ENCODE measurements around the gene ZFYVE28. TPM values are rescaled to one million over a fixed set of nuclear protein-coding genes. Genes with fewer than 3 reads are reported as not detected.
"Not testable (repeated sequence)": the region's sequence is repeated elsewhere in the genome, so short reads cannot be mapped to it uniquely, and the experiment has no call there.

The ZFYVE28 gene
- total RNA-seq, 3 donors from 2014 or later, result 12.3 to 14.1 (median 13.9) TPM

- peak in 1 of 2 donors; percentile 43 for DNase-seq (ENCODE audit: low spot score in 2 of 2)
- H3K27ac ChIP-seq, result peak overlapping the region; percentile 76 to 82
- H3K4me3 ChIP-seq; H3K9me3 ChIP-seq; intact Hi-C loops (cut with DNase I; ENCODE audit: low total_unique reads); H3K36me3 ChIP-seq; H3K4me1 ChIP-seq; H3K27me3 ChIP-seq: not testable (repeated sequence)
- peak in 1 of 3 donors; percentile 16 for TF ChIP-seq POLR2AphosphoS5 (IDR thresholded peaks at IDR 0.05)
Observed at GRCh38 chr4:2429945-2430757, 11.7 kb upstream of the ZFYVE28 start.

DNA sequence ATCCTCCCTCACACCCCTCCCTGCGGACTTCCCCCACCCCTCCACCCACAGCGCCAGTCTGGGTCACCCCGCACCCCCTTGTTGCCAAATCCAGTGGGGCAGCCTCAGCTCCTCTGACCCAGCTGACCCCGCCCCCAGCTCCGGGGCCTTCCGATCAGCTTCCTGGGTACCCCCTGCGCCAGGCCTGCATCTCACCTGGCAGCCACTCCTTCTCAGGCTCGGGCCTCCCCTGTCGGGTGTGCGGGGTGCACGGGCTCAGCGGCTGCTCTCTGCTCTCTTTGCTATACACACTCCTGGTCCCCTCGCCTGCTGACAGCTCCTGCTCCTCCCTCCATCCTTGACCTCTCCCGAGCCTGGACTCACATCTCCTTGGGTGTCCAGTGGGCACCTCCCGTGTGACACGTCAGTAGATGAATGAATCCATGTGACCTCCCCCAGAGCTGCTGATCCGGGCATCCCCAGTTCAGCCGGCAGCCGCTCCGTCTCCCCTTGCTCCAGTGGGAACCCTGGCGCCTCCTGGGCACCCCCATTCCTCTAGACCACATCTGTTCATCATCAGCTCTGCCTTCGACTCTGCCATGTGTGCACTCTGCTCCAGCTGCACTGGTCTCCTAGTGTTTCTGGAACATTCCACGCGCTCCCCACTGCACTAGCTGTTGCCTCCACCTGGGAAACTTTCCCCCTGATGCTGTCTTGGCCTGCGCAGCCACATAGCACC is 10.2 kb upstream of the ZFYVE28 start:
- intact Hi-C loops (cut with DNase I; ENCODE audit: low total_unique reads), result no loop called here

DNA sequence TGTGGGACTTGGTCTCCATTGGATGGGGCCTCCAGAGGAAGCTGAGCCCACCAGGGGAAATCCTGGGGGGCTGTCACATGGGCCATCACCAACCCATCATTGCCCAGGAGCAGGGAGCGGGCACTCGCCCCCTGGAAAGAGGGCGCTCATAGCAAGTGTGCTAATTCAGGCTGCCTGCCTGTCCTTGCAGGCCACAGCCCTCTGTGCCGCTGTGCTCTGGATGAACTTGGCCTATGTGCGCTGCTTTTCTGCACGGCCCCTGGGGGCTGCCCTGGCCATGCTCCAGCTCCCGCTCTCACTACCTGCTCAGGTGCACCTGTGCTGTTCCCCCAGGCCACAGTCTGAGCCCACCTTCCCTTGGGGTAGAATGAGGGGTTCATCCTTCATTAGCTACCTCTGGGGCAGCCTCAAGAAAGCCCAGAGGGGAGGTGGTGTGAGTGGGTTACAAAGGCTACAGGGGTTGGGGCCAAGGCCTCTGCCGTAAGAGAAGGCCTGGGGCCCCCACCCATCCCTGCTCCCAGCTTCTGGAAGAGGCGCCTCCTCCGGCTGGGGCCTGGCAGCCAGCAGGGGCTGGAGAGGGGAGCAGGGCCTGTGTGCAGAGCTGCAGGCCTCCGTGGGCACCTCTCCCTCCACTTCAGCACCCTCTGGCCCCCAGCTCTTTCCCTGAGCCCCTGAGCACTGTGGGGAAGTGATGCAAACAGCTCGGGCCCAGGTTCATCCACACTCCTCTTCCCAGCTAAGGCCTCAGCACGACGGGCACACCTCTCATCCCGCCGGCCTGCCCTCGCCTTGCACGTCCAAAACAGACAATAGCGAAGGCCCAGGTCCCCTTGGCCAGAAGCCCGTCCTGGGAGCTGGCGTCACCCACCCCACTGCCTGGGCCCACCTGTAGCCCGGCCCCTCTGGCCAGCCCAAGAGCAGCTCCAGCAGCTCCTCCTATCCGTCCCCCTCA is 9.2 kb upstream of the ZFYVE28 start:
- Histone ChIP-seq H3K36me3 (no peaks in the 10 kb centered on the region), H3K27ac (no peak overlapping the region), H3K4me3 (no peak overlapping the region), H3K27me3 (peaks cover 0 to 7% of the 10 kb centered on the region in 2 donors), H3K9me3 (peaks cover 4 to 6% of the 10 kb centered on the region in 2 donors), H3K4me1 (no peaks in the 10 kb centered on the region)
- DNase-seq (ENCODE audit: low spot score in 2 of 2), result no peak
- TF ChIP-seq CTCF (IDR thresholded peaks at IDR 0.05), result no peak
- TF ChIP-seq POLR2A (IDR thresholded peaks at IDR 0.05), result no peak
- TF ChIP-seq POLR2AphosphoS5 (IDR thresholded peaks at IDR 0.05), result no peak
- intact Hi-C loops (cut with DNase I; ENCODE audit: low total_unique reads), result no loop called here

More for the DNA sequence above, 10.2 kb upstream of the ZFYVE28 start:
- no peak overlapping the region for H3K27ac ChIP-seq
- peaks cover 4 to 6% of the 10 kb centered on the region in 2 donors for H3K9me3 ChIP-seq
- no peak for DNase-seq (ENCODE audit: low spot score in 2 of 2)
- H3K36me3 ChIP-seq, result no peaks in the 10 kb centered on the region
- TF ChIP-seq POLR2AphosphoS5 (IDR thresholded peaks at IDR 0.05) (no peak), POLR2A (IDR thresholded peaks at IDR 0.05) (no peak), CTCF (IDR thresholded peaks at IDR 0.05) (no peak)
- no peaks in the 10 kb centered on the region for H3K27me3 ChIP-seq
- H3K4me3 ChIP-seq, result no peak overlapping the region
- H3K4me1 ChIP-seq, result no peaks in the 10 kb centered on the region

DNA sequence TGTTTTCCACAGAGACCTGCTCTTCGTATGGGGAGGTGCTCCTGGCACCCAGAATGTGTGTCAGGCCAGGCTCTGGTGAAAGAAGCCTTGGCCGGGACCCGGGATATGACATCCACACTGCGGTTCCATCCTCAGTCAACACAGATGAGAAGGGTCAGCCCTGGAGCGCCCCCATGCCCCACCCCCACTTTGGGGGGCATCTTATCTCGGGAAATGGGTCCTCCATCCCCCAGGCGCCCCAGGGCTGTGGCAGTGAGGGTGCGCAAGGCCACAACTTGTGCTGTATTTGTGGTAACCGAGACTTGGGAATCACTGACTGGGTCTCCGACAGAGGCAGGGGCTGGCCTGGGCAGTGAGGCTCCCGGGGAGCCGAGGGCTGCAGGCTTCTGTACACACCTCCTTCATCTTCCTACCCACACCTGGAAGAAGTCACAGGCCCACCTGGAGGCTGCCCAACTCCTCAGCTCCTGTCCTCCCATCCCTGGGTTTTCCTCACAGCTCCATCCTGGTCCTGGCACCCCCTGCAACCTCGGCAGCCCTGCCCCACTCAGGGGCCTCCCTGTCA is 8.3 kb upstream of the ZFYVE28 start:
- DNase-seq (ENCODE audit: low spot score in 2 of 2), result no peak
- TF ChIP-seq POLR2AphosphoS5 (IDR thresholded peaks at IDR 0.05) (no peak), POLR2A (IDR thresholded peaks at IDR 0.05) (no peak), CTCF (IDR thresholded peaks at IDR 0.05) (no peak)
- Histone ChIP-seq H3K27me3 (peaks cover 0 to 16% of the 10 kb centered on the region in 2 donors), H3K9me3 (peaks cover 4 to 6% of the 10 kb centered on the region in 2 donors), H3K4me3 (no peak overlapping the region), H3K4me1 (no peaks in the 10 kb centered on the region), H3K36me3 (no peaks in the 10 kb centered on the region), H3K27ac (no peak overlapping the region)
- intact Hi-C loops (cut with DNase I; ENCODE audit: low total_unique reads), result no loop called here

DNA sequence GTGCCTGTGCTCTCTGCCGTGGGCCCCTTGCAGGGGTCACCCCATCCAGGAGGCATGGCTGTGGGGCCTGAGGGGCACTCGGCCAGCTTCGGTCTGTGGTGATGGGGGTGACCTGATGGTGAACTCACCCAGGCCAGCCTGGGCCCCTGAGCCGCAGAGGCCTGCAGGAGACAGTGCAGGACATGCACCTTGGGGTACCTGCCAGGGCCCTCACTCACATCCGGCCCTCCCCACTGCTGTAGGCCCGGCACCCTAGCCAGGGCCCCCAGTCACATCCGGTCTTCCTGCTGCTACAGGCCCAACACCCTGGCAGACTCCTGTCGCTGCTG is 7.6 kb upstream of the ZFYVE28 start:
- H3K27ac ChIP-seq, result no peak overlapping the region
- H3K36me3 ChIP-seq, result no peaks in the 10 kb centered on the region
- peaks cover 0 to 17% of the 10 kb centered on the region in 2 donors for H3K27me3 ChIP-seq
- H3K4me3 ChIP-seq, result no peak overlapping the region
- DNase-seq (ENCODE audit: low spot score in 2 of 2), result no peak
- intact Hi-C loops (cut with DNase I; ENCODE audit: low total_unique reads), result no loop called here
- no peaks in the 10 kb centered on the region for H3K4me1 ChIP-seq
- TF ChIP-seq POLR2AphosphoS5 (IDR thresholded peaks at IDR 0.05), result no peak
- no peak for TF ChIP-seq POLR2A (IDR thresholded peaks at IDR 0.05)
- TF ChIP-seq CTCF (IDR thresholded peaks at IDR 0.05), result no peak
- H3K9me3 ChIP-seq, result peaks cover 4 to 6% of the 10 kb centered on the region in 2 donors
